Left lung (tissue), 10 donors: Measurements from ENCODE around the gene CA4. TPM values are rescaled to one million over a fixed set of nuclear protein-coding genes. Genes with fewer than 3 reads are reported as not detected.

Source experiments
- ATAC-seq: fragments of 200-7000 bp; cut with Tn5 transposase; one replicate; pipeline ENCODE4 v1.9.1; 2020; ENCODE audit warnings: moderate library complexity
- DNase-seq, 4 donors: peaks; one replicate each; pipeline ENCODE4 v3.0.0-alpha.2; 2013 to 2020
- H3K27ac ChIP-seq, 2 donors: fragments of 200-600 bp; sonication (generic) in 1 of 2; one replicate each; pipeline versions ENCODE4 v1.5.0 to v1.8.0; 2020 to 2021
- H3K27me3 ChIP-seq, 2 donors: fragments of 200-600 bp; sonication (generic) in 1 of 2; one replicate each; pipeline versions ENCODE4 v1.5.0 to v1.8.0; 2020 to 2021
- H3K36me3 ChIP-seq, 2 donors: fragments of 200-600 bp; sonication (generic) in 1 of 2; one replicate each; pipeline versions ENCODE4 v1.5.0 to v1.8.0; 2020 to 2021
- H3K4me1 ChIP-seq, 2 donors: fragments of 200-600 bp; one replicate each; pipeline ENCODE4 v1.8.0; 2021
- H3K4me3 ChIP-seq, 2 donors: fragments of 200-600 bp; sonication (generic) in 1 of 2; one replicate each; pipeline versions ENCODE4 v1.5.0 to v1.8.0; 2020 to 2021; ENCODE audit warnings: mild to moderate bottlenecking in 1 of 2
- H3K9me3 ChIP-seq, 2 donors: fragments of 200-600 bp; sonication (generic) in 1 of 2; one replicate each; pipeline versions ENCODE4 v1.5.0 to v1.8.0; 2020 to 2021
- intact Hi-C, 2 donors: fragments of 100-400 bp; cut with DNase I; formaldehyde crosslinking; loops; one replicate each; pipeline versions ENCODE4 v1.11.2 to v1.14.2; 2022
- polyA plus RNA-seq, 6 donors: library from polyadenylated mRNA; unstranded; fragments of 120-200 nt; gene quantifications; one replicate each; pipeline ENCODE4 v1.2.1, GENCODE V29; 2013; ENCODE audit not compliant: insufficient read length in 6 of 6
- total RNA-seq, 2 donors: library from RNA; stranded (reverse); fragmentation: NEBNext Ultra II Directional; extraction: Animal tissue kit (Norgen Biotek cat#: 25700); gene quantifications; one replicate each; pipeline ENCODE4 v1.2.1, GENCODE V29; 2021
- TF ChIP-seq, protein P1 (sequence below), 2 donors: fragments of 200-600 bp; sonication (generic) in 1 of 2; IDR thresholded peaks; one replicate each; pipeline versions ENCODE4 v1.5.0 to v1.8.0; 2021; ENCODE audit warnings: antibody characterized with exemption in 2 of 2
- donor health status: DM: no; HTN: yes; CAD: no.
- donor health status: DM: no; HTN: no; CAD: no.

The CA4 gene
- total and polyA plus RNA-seq, 8 donors, result 10.6 to 68.3 (median 54.0) TPM

- Histone ChIP-seq H3K27ac (peak overlapping the region; percentile 4 to 76), H3K36me3 (peaks cover 0 to 14% of the 10 kb centered on the region in 2 donors), H3K9me3 (no peaks in the 10 kb centered on the region), H3K27me3 (peaks cover 0 to 18% of the 10 kb centered on the region in 2 donors), H3K4me3 (no peak overlapping the region), H3K4me1 (peaks cover 0 to 31% of the 10 kb centered on the region in 2 donors)
- DNase-seq (peak in 1 of 4 donors; percentile 38), ATAC-seq (no peak)
- TF ChIP-seq, protein P1, sequence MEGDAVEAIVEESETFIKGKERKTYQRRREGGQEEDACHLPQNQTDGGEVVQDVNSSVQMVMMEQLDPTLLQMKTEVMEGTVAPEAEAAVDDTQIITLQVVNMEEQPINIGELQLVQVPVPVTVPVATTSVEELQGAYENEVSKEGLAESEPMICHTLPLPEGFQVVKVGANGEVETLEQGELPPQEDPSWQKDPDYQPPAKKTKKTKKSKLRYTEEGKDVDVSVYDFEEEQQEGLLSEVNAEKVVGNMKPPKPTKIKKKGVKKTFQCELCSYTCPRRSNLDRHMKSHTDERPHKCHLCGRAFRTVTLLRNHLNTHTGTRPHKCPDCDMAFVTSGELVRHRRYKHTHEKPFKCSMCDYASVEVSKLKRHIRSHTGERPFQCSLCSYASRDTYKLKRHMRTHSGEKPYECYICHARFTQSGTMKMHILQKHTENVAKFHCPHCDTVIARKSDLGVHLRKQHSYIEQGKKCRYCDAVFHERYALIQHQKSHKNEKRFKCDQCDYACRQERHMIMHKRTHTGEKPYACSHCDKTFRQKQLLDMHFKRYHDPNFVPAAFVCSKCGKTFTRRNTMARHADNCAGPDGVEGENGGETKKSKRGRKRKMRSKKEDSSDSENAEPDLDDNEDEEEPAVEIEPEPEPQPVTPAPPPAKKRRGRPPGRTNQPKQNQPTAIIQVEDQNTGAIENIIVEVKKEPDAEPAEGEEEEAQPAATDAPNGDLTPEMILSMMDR (IDR thresholded peaks at IDR 0.05), result no peak
- intact Hi-C loops, result no loop called here
These were observed 13.5 kb downstream of the CA4 start for GRCh38 chr17:60163108-60163784.

- TF ChIP-seq, protein P1 (IDR thresholded peaks at IDR 0.05), result no peak
- intact Hi-C loops, result no loop called here
These were observed 14.4 kb downstream of the CA4 start for GRCh38 chr17:60164164-60164563.

DNA sequence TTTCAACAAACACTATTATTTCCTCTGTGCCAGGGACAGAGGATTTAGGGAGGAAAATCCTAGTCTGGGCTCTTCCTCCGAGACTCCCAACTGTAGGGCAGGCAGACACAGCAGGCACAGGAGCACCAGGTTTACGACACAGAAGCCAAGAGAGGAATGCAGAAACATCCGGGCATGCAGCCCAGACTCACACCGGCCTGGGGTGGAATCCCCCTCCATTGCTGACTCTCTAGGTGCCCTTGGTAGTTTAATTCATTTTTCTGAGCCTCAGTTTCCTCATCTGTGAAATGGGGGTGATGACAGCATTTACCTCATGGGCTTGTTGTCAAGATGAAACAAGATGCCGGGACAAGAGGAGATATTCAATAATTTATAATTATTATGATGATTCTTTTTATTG, 14.9 kb downstream of the CA4 start:
- peak overlapping the region in 1 of 2 donors; percentile 20 for H3K27ac ChIP-seq
- H3K4me1 ChIP-seq, result peaks cover 0 to 43% of the 10 kb centered on the region in 2 donors
- no peak overlapping the region for H3K4me3 ChIP-seq
- ATAC-seq (no peak), DNase-seq (no peak)
- TF ChIP-seq, protein P1 (IDR thresholded peaks at IDR 0.05), result no peak
- H3K9me3 ChIP-seq, result no peaks in the 10 kb centered on the region
- H3K27me3 ChIP-seq, result peaks cover 0 to 5% of the 10 kb centered on the region in 2 donors
- intact Hi-C loops, result no loop called here
- H3K36me3 ChIP-seq, result peaks cover 0 to under 1% of the 10 kb centered on the region in 2 donors

More at GRCh38 chr17:60164164-60164563, 14.4 kb downstream of the CA4 start:
- peaks cover 0 to 37% of the 10 kb centered on the region in 2 donors for H3K4me1 ChIP-seq
- H3K27ac ChIP-seq, result peak overlapping the region; percentile 4 to 20
- H3K36me3 ChIP-seq, result peaks cover 0 to 6% of the 10 kb centered on the region in 2 donors
- ATAC-seq, result no peak
- no peak overlapping the region for H3K4me3 ChIP-seq
- H3K27me3 ChIP-seq, result peaks cover 0 to 9% of the 10 kb centered on the region in 2 donors
- no peak for DNase-seq
- no peaks in the 10 kb centered on the region for H3K9me3 ChIP-seq

DNA sequence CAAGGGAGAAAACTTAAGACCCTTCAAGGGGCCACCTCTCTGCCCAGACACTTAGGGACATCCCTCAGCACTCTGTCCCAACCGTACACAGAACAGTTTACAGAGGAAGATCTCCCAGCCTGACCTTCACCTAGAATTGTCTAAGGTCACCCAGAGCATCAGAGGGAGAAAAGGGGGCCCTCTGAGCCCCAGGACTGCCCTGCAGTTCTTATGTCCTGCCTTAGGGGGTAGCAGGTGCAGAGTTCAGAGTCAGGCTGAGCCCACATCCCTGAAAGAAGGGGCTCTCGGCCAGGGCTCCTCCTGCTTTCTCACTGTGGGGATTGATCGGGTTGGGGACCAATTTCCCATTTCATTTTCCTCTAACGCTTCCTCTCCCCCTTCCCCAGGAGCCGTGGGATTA, 15.4 kb downstream of the CA4 start:
- peaks cover 0 to 48% of the 10 kb centered on the region in 2 donors for H3K4me1 ChIP-seq
- intact Hi-C loops, result no loop called here
- H3K4me3 ChIP-seq, result no peak overlapping the region
- peaks cover 0 to 5% of the 10 kb centered on the region in 2 donors for H3K27me3 ChIP-seq
- ATAC-seq (no peak), DNase-seq (no peak)
- H3K36me3 ChIP-seq, result no peaks in the 10 kb centered on the region
- TF ChIP-seq, protein P1 (IDR thresholded peaks at IDR 0.05), result no peak
- peak overlapping the region in 1 of 2 donors; percentile 14 for H3K27ac ChIP-seq
- H3K9me3 ChIP-seq, result no peaks in the 10 kb centered on the region

DNA sequence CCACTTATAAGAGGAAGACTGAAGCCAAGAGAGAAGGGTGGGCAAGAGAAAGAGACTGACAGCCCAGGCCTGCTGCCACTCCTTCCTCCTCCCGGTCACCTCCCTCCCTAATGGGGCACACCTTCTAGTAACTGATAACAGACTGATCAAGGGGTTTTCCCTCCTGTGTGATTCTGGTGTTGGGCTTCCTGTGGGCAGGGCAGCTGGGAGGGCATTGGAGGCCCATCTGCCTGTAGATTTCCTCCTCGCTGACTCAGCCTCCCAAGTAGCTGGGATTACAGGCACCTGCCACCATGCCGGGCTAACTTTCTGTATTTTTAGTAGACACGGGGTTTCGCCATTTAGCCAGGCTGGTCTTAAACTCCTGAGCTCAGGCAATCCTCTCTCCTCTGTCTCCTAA, 16.2 kb downstream of the CA4 start:
- Histone ChIP-seq H3K27ac (no peak overlapping the region), H3K4me3 (no peak overlapping the region), H3K9me3 (no peaks in the 10 kb centered on the region), H3K27me3 (peaks cover 0 to 5% of the 10 kb centered on the region in 2 donors), H3K36me3 (no peaks in the 10 kb centered on the region), H3K4me1 (peaks cover 0 to 53% of the 10 kb centered on the region in 2 donors)
- ATAC-seq (no peak), DNase-seq (no peak)
- TF ChIP-seq, protein P1 (IDR thresholded peaks at IDR 0.05), result no peak
- intact Hi-C loops, result no loop called here
